Mesothelial cell of epicardium (in vitro differentiated cells): Measurements from ENCODE around the gene DUSP18. TPM values are rescaled to one million over a fixed set of nuclear protein-coding genes. Genes with fewer than 3 reads are reported as not detected.
A peak's percentile ranks its signal among the peaks of the same experiment; 100 is the strongest.
"Not testable (repeated sequence)": the region's sequence is repeated elsewhere in the genome, so short reads cannot be mapped to it uniquely, and the experiment has no call there.

ENCODE experiments used
- DNase-seq, 2 experiments: peaks; one replicate each; pipeline ENCODE4 v3.0.0; 2021; ENCODE audit warnings: low spot score in 2 of 2; ENCODE audit not compliant: unreplicated experiment in 2 of 2
- H3K27ac Mint-ChIP-seq: 2 replicates; pipeline ENCODE4 v1.8.0; 2021; ENCODE audit warnings: mixed read lengths
- H3K27me3 Mint-ChIP-seq: 2 replicates; pipeline ENCODE4 v1.8.0; 2021; ENCODE audit warnings: low read depth, mixed read lengths
- H3K36me3 Mint-ChIP-seq: 2 replicates; pipeline ENCODE4 v1.8.0; 2021; ENCODE audit warnings: mixed read lengths
- H3K4me1 Mint-ChIP-seq: 2 replicates; pipeline ENCODE4 v1.8.0; 2021; ENCODE audit warnings: mixed read lengths
- H3K4me3 Mint-ChIP-seq: 2 replicates; pipeline ENCODE4 v1.8.0; 2021; ENCODE audit warnings: mild to moderate bottlenecking, moderate library complexity, mixed read lengths
- H3K9me3 Mint-ChIP-seq: 2 replicates; pipeline ENCODE4 v1.8.0; 2021; ENCODE audit warnings: mixed read lengths
- total RNA-seq: library from RNA; stranded (reverse); gene quantifications from 3 replicates; pipeline ENCODE4 v1.2.1, GENCODE V29; 2021
- TF ChIP-seq, protein P1 (sequence below): fragments of 200-600 bp; sonication (generic); IDR thresholded peaks from one replicate; pipeline ENCODE4 v1.5.0; 2021; ENCODE audit warnings: antibody characterized with exemption; ENCODE audit not compliant: unreplicated experiment

DUSP18 gene
- total RNA-seq, 1 donor from 2014 or later, result 6.2 TPM

DNA sequence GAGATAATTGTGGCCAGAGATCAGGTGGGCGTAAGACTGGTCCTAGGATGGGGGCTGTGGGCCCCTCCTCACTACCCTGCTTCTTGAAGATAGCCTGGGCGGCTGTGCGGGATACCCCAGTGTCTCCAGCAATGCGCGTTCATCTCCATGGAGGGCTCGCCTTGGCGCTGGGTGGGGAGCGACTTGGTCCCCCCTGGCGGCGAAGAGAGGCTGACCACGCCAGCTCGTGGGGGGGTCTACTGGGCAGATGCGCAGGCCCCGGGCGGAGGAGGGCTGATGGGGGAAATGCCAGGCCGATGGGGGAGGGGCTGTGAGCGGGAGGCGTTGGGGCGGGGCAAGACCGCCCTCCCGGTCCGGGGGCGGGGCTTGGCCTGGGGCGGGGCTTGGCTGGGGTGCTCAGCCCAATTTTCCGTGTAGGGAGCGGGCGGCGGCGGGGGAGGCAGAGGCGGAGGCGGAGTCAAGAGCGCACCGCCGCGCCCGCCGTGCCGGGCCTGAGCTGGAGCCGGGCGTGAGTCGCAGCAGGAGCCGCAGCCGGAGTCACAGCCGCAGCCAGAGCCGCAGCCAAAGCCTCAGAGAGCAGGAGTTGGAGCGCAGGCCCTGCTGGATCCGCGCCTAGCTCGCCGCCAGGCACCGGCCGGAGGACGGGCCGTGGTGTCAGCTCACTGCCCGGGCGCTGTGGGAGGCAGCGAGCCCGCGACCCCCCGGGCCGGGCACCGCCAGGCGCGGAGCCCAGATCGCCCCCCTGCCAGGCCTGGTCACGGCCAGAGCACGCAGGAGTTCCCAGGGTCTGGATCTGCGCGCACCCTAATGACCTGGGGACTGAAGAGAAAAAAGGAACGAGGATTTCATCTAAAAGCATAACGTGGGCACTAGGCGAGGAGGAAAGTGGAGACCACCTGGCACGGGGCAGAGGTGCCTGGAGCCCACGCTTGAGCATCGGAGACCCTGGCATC lies 32.1 kb downstream of the DUSP18 start, which contains the start of gene SLC35E4:
Gene SLC35E4, plus strand, starts transcription at position 509 of the 953 bp plus-strand sequence. CDS start 670 bp downstream, outside the sequence.
- no peaks in the 10 kb centered on the region for H3K27me3 Mint-ChIP-seq
- H3K9me3 Mint-ChIP-seq, result no peaks in the 10 kb centered on the region
- TF ChIP-seq, protein P1, sequence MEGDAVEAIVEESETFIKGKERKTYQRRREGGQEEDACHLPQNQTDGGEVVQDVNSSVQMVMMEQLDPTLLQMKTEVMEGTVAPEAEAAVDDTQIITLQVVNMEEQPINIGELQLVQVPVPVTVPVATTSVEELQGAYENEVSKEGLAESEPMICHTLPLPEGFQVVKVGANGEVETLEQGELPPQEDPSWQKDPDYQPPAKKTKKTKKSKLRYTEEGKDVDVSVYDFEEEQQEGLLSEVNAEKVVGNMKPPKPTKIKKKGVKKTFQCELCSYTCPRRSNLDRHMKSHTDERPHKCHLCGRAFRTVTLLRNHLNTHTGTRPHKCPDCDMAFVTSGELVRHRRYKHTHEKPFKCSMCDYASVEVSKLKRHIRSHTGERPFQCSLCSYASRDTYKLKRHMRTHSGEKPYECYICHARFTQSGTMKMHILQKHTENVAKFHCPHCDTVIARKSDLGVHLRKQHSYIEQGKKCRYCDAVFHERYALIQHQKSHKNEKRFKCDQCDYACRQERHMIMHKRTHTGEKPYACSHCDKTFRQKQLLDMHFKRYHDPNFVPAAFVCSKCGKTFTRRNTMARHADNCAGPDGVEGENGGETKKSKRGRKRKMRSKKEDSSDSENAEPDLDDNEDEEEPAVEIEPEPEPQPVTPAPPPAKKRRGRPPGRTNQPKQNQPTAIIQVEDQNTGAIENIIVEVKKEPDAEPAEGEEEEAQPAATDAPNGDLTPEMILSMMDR, result no peak
- peaks cover 8% of the 10 kb centered on the region for H3K4me1 Mint-ChIP-seq
- peak; percentile 85 to 93 for DNase-seq
- peak within 1 kb of the TSS; percentile 89 for H3K27ac Mint-ChIP-seq
- peaks cover 2% of the 10 kb centered on the region for H3K36me3 Mint-ChIP-seq
- H3K4me3 Mint-ChIP-seq, result peak within 1 kb of the TSS; percentile 74

DNA sequence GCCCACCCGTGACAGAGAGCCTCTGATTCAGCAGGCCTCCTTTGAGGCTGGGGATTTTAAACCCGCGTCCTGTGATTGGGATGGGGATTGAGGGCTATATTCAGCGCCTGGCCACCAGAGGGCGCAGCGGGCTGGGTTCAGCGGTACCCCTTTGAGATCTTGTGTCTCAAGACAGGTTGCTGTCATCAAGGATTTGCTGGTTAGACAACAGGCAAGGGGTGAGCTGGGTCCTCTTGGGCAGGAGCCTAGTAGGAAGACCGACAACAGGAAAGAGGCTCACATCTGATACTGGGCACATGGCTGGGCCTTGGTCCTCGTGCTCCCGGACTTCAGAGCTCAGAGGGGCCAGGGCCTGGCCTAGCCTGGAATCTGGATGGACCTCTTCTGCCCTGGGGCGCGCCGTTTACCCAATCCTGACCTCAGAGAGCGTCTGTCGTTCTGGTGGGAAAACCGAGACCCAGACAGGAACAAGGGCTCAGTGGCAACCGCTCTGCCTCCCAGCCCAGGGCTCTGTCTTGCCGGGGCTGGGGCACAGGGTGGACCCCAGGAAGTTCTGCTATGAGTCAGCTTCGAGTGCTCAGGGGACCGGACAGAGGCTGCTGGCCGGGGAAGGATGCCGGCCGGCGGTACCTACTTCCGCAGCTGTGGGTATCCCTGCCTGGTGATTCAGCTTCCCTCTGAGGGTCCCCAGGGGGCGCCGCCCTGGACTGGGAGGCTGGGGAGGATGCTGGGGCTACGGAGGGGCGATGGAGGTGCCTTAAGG lies 33.0 kb downstream of the DUSP18 start:
- H3K4me1 Mint-ChIP-seq, result peaks cover 8% of the 10 kb centered on the region
- TF ChIP-seq, protein P1, result peak; percentile 96
- H3K27ac Mint-ChIP-seq, result peak overlapping the region; percentile 41
- peak overlapping the region; percentile 62 for H3K4me3 Mint-ChIP-seq
- H3K36me3 Mint-ChIP-seq, result peaks cover 2% of the 10 kb centered on the region
- no peaks in the 10 kb centered on the region for H3K9me3 Mint-ChIP-seq
- DNase-seq, result peak; percentile 74 to 92
- H3K27me3 Mint-ChIP-seq, result no peaks in the 10 kb centered on the region

DNA sequence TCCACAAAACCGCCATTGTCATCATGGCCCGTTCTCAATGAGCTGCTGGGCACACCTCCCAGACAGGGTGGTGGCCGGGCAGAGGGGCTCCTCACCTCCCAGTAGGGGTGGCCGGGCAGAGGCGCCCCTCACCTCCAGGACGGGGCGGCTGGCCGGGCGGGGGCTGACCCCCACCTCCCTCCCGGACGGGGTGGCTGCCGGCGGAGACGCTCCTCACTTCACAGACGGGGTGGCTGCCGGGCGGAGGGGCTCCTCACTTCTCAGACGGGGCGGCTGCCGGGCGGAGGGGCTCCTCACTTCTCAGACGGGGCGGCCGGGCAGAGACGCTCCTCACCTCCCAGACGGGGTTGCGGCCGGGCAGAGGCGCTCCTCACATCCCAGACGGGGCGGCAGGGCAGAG lies 36.2 kb downstream of the DUSP18 start:
- H3K27ac Mint-ChIP-seq, H3K4me3 Mint-ChIP-seq, H3K27me3 Mint-ChIP-seq, DNase-seq, H3K4me1 Mint-ChIP-seq, H3K36me3 Mint-ChIP-seq, H3K9me3 Mint-ChIP-seq: not testable (repeated sequence)

DNA sequence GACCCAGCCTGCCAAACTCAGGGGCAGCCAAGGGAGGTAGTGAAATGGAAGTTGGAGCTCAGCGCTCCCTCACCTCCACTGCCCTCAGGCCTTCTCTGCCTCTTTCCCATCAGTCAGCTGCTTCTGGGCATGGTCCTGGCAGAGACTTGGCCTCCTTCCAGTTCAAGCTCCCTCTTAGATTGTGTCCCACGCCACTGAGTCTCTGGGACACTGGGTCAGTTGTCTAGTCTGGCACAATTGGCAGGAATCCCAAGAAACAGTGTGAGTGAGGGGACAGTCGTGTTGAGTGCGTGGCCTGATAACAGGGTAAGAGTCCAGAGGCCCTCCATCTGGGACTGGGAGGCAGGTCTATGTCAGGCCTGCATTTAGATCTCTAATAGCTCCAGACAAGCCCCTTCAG lies 39.2 kb downstream of the DUSP18 start:
- Mint-ChIP-seq H3K36me3 (no peaks in the 10 kb centered on the region), H3K27ac (peak overlapping the region; percentile 51), H3K9me3 (no peaks in the 10 kb centered on the region), H3K4me3 (no peak overlapping the region), H3K4me1 (peaks cover 3% of the 10 kb centered on the region), H3K27me3 (no peaks in the 10 kb centered on the region)
- DNase-seq, result no peak
- TF ChIP-seq, protein P1, result no peak

DNA sequence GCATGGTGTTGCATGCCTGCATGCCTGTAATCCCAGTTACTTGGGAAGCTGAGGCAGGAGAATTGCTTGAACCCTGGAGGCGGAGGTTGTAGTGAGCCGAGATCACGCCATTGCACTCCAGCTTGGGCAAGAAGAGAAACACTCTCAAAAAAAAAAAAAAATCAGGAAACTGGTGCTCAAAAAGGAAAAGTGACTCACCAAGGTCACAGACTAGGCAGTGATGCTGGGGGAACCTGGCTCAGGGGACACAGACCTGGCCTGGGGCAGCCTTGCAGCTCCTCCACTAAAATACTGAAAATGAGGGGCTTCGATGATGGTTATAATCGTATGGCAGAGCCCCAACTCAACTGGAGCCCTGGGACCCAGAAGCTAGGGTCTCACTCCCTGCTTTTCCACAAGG lies 40.2 kb downstream of the DUSP18 start:
- no peak for DNase-seq
- TF ChIP-seq, protein P1, result no peak
- Mint-ChIP-seq H3K27me3 (no peaks in the 10 kb centered on the region), H3K9me3 (no peaks in the 10 kb centered on the region), H3K4me1 (peaks cover 3% of the 10 kb centered on the region), H3K4me3 (no peak overlapping the region), H3K27ac (no peak overlapping the region), H3K36me3 (peaks cover 3% of the 10 kb centered on the region)

DNA sequence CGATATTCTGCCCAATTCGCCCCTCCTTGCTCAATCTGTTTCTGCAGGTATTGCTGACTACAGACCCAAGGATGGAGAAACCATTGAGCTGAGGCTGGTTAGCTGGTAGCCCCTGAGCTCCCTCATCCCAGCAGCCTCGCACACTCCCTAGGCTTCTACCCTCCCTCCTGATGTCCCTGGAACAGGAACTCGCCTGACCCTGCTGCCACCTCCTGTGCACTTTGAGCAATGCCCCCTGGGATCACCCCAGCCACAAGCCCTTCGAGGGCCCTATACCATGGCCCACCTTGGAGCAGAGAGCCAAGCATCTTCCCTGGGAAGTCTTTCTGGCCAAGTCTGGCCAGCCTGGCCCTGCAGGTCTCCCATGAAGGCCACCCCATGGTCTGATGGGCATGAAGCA lies 41.3 kb downstream of the DUSP18 start:
- H3K9me3 Mint-ChIP-seq, result no peaks in the 10 kb centered on the region
- TF ChIP-seq, protein P1, result no peak
- H3K36me3 Mint-ChIP-seq, result peaks cover 5% of the 10 kb centered on the region
- H3K4me3 Mint-ChIP-seq, result no peak overlapping the region
- DNase-seq, result no peak
- H3K27me3 Mint-ChIP-seq, result no peaks in the 10 kb centered on the region
- H3K4me1 Mint-ChIP-seq, result peaks cover 3% of the 10 kb centered on the region
- no peak overlapping the region for H3K27ac Mint-ChIP-seq

DNA sequence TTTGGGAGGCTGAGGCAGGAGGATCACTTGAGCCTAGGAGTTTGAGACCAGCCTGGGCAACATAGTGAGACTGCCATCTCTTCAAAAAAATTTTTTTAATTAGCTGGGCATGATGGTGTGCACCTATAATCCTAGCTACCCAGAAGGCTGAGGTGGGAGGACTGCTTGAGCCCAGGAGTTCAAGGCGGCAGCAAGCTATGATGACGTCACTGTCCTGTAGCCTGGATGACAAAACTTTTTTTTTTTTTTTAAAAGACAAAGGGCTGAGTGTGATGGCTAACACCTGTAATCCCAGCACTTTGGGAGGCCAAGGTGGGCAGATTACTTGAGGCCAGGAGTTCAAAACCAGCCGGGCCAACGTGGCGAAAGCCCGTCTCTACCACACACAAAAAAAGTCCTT lies 47.8 kb downstream of the DUSP18 start:
- H3K4me1 Mint-ChIP-seq, H3K9me3 Mint-ChIP-seq, H3K4me3 Mint-ChIP-seq, H3K27ac Mint-ChIP-seq, DNase-seq, H3K27me3 Mint-ChIP-seq: not testable (repeated sequence)
- peaks cover 14% of the 10 kb centered on the region for H3K36me3 Mint-ChIP-seq
